ENCODE data around the gene CDH4. TPM values are rescaled to one million over a fixed set of nuclear protein-coding genes. Genes with fewer than 3 reads are reported as not detected.

Gene CDH4
- polyA plus RNA-seq, 1 donor (not counting 4 experiments of a cell fraction or from before 2014, with no cell fraction given), result 2.2 TPM

GRCh38 chr20:61815678-61816077 is 563.6 kb downstream of the CDH4 start:
- peaks cover 9% of the 10 kb centered on the region for H4K20me1 ChIP-seq (ENCODE audit: control insufficient read depth, extremely low read depth, insufficient read depth, low read length)
- H3K27me3 ChIP-seq (ENCODE audit: control insufficient read depth, extremely low read depth, insufficient read depth, low read length), result peaks cover 11% of the 10 kb centered on the region
- peaks cover 2% of the 10 kb centered on the region for H3K9me1 ChIP-seq (ENCODE audit: control insufficient read depth, extremely low read depth, insufficient read depth, low read length)
- H3K4me2 ChIP-seq (ENCODE audit: control insufficient read depth, extremely low read depth, insufficient read depth, low read depth, low read length), result no peak overlapping the region
- dilution Hi-C loops (cut with MboI; ENCODE audit: extremely low pct_ligation_motif_present, low sequenced_read_pairs), result no loop called here
- no peaks in the 10 kb centered on the region for H3K9me3 ChIP-seq (ENCODE audit: control insufficient read depth, low read depth, low read length)
- H3K27ac ChIP-seq (ENCODE audit: control insufficient read depth, insufficient read depth, low read length), result no peak overlapping the region
- H3K36me3 ChIP-seq (ENCODE audit: control insufficient read depth in 2 of 2, extremely low read depth in 1 of 2, insufficient read depth in 2 of 2, low read length in 2 of 2), result no peaks in the 10 kb centered on the region
- H3K9ac ChIP-seq (ENCODE audit: control insufficient read depth, extremely low read depth, insufficient read depth, low read length), result no peak overlapping the region
- no peaks in the 10 kb centered on the region for H3K79me2 ChIP-seq (ENCODE audit: control insufficient read depth, insufficient read depth, low read length)
- no peak overlapping the region for H2AFZ ChIP-seq (ENCODE audit: control insufficient read depth, low read length)
- H3K4me1 ChIP-seq (ENCODE audit: control insufficient read depth, extremely low read depth, insufficient read depth, low read length), result peaks cover 13% of the 10 kb centered on the region
- no peak for DNase-seq (ENCODE audit: low read depth, low spot score)
- TF ChIP-seq CTCF (optimal IDR thresholded peaks at IDR 0.05 in 1 of 3, IDR thresholded peaks at IDR 0.05 in 1 of 3, conservative IDR thresholded peaks at IDR 0.05 in 1 of 3; ENCODE audit: extremely low read depth in 1 of 3, insufficient read depth in 2 of 3, low read length in 3 of 3), result no peak
- TF ChIP-seq EZH2 (IDR thresholded peaks at IDR 0.05; ENCODE audit: low read length), result no peak
- H3K4me3 ChIP-seq (ENCODE audit: control insufficient read depth in 2 of 3, extremely low read depth in 1 of 3, insufficient read depth in 2 of 3, low read depth in 1 of 3, low read length in 3 of 3), result no peak overlapping the region
- FAIRE-seq, result no peak

GRCh38 chr20:61816606-61817460 is 564.8 kb downstream of the CDH4 start:
- Histone ChIP-seq H3K4me3 (ENCODE audit: control insufficient read depth in 2 of 3, extremely low read depth in 1 of 3, insufficient read depth in 2 of 3, low read depth in 1 of 3, low read length in 3 of 3) (no peak overlapping the region), H3K4me1 (ENCODE audit: control insufficient read depth, extremely low read depth, insufficient read depth, low read length) (peaks cover 13% of the 10 kb centered on the region), H3K27me3 (ENCODE audit: control insufficient read depth, extremely low read depth, insufficient read depth, low read length) (peaks cover 13% of the 10 kb centered on the region), H3K79me2 (ENCODE audit: control insufficient read depth, insufficient read depth, low read length) (no peaks in the 10 kb centered on the region), H3K4me2 (ENCODE audit: control insufficient read depth, extremely low read depth, insufficient read depth, low read depth, low read length) (no peak overlapping the region), H2AFZ (ENCODE audit: control insufficient read depth, low read length) (no peak overlapping the region), H3K27ac (ENCODE audit: control insufficient read depth, insufficient read depth, low read length) (no peak overlapping the region), H4K20me1 (ENCODE audit: control insufficient read depth, extremely low read depth, insufficient read depth, low read length) (peaks cover 9% of the 10 kb centered on the region), H3K9me3 (ENCODE audit: control insufficient read depth, low read depth, low read length) (no peaks in the 10 kb centered on the region), H3K9me1 (ENCODE audit: control insufficient read depth, extremely low read depth, insufficient read depth, low read length) (peaks cover 2% of the 10 kb centered on the region), H3K9ac (ENCODE audit: control insufficient read depth, extremely low read depth, insufficient read depth, low read length) (no peak overlapping the region), H3K36me3 (ENCODE audit: control insufficient read depth in 2 of 2, extremely low read depth in 1 of 2, insufficient read depth in 2 of 2, low read length in 2 of 2) (no peaks in the 10 kb centered on the region)
- no peak for FAIRE-seq
- dilution Hi-C loops (cut with MboI; ENCODE audit: extremely low pct_ligation_motif_present, low sequenced_read_pairs), result no loop called here
- no peak for TF ChIP-seq CTCF (optimal IDR thresholded peaks at IDR 0.05 in 1 of 3, IDR thresholded peaks at IDR 0.05 in 1 of 3, conservative IDR thresholded peaks at IDR 0.05 in 1 of 3; ENCODE audit: extremely low read depth in 1 of 3, insufficient read depth in 2 of 3, low read length in 3 of 3)
- no peak for TF ChIP-seq EZH2 (IDR thresholded peaks at IDR 0.05; ENCODE audit: low read length)
- DNase-seq (ENCODE audit: low read depth, low spot score), result no peak

Data from keratinocyte (primary cell).